ENCODE data around the gene ABHD2. TPM values are rescaled to one million over a fixed set of nuclear protein-coding genes. Genes with fewer than 3 reads are reported as not detected.

Gene ABHD2
- total and polyA plus RNA-seq, 2 experiments from 2014 or later, result 5.2 to 15.2 TPM

GRCh38 chr15:89113296-89114024, 25.2 kb downstream of the ABHD2 start (continued):
- TF ChIP-seq REST (IDR thresholded peaks at IDR 0.05; ENCODE audit: unreplicated experiment), result no peak

GRCh38 chr15:89114990-89115389, 26.7 kb downstream of the ABHD2 start:
- H3K36me3 ChIP-seq (ENCODE audit: insufficient read depth), result no peaks in the 10 kb centered on the region
- Mint-ChIP-seq H3K4me1 (peaks cover 70% of the 10 kb centered on the region), H3K9me3 (no peaks in the 10 kb centered on the region), H3K36me3 (ENCODE audit: low read depth) (peaks cover 11% of the 10 kb centered on the region), H3K27me3 (ENCODE audit: insufficient read depth, low read depth, poor library complexity) (peaks cover 6% of the 10 kb centered on the region), H3K4me3 (peak overlapping the region; percentile 45), H3K27ac (peak overlapping the region; percentile 98)
- H3K79me2 ChIP-seq (replicated peaks; ENCODE audit: insufficient read depth), result no peaks in the 10 kb centered on the region
- no peaks in the 10 kb centered on the region for H4K20me1 ChIP-seq (replicated peaks; ENCODE audit: insufficient read depth)
- H3K4me3 ChIP-seq, result no peak overlapping the region
- peak; percentile 66 for ATAC-seq
- no peak overlapping the region for H3K4me2 ChIP-seq
- H3F3A ChIP-seq (replicated peaks; ENCODE audit: low read depth), result no peaks in the 10 kb centered on the region
- no peak overlapping the region for H2AFZ ChIP-seq
- H3K4me1 ChIP-seq (ENCODE audit: insufficient read depth), result peaks cover 7% of the 10 kb centered on the region
- peak; percentile 44 for DNase-seq (ENCODE audit: low spot score)
- H3K9me2 ChIP-seq (ENCODE audit: insufficient read depth), result no peaks in the 10 kb centered on the region
- H3K27me3 ChIP-seq (ENCODE audit: insufficient read depth), result no peaks in the 10 kb centered on the region
- H3K27ac ChIP-seq (ENCODE audit: low read depth), result peak overlapping the region; percentile 64
- TF ChIP-seq CTCF (conservative IDR thresholded peaks at IDR 0.05; ENCODE audit: low read depth in 2 of 2) (no peak), STAT1 (IDR thresholded peaks at IDR 0.05; ENCODE audit: unreplicated experiment) (no peak), NANOG (IDR thresholded peaks at IDR 0.05; ENCODE audit: borderline replicate concordance) (no peak), ETS1 (IDR thresholded peaks at IDR 0.05) (no peak), REST (IDR thresholded peaks at IDR 0.05; ENCODE audit: unreplicated experiment) (no peak), EZH2phosphoT487 (IDR thresholded peaks at IDR 0.05; ENCODE audit: unreplicated experiment) (no peak), ZNF462 (CRISPR knock-in tag; IDR thresholded peaks at IDR 0.05) (no peak)

Measured in GM23338 (cell line).